HL-60 (cell line): ENCODE measurements around the gene PPP3CA.

Experiments
- DNase-seq, 2 experiments: peaks; one replicate each; pipeline ENCODE4 v3.0.0-alpha.2; 2010 to 2020; ENCODE audit warnings: low read depth in 1 of 2, low spot score in 1 of 2
- H3K27ac ChIP-seq: fragments of 250-450 bp; sonication (Bioruptor Pico); replicated peaks from 2 replicates; pipeline ENCODE4 v1.5.1; 2020; ENCODE audit warnings: mild to moderate bottlenecking, moderate library complexity
- H3K27me3 ChIP-seq: fragments of 250-450 bp; sonication (Bioruptor Pico); 2 replicates; pipeline ENCODE4 v1.5.1; 2021; ENCODE audit warnings: mild to moderate bottlenecking, moderate library complexity; ENCODE audit not compliant: insufficient read depth, poor library complexity, severe bottlenecking
- H3K4me3 ChIP-seq: replicated peaks from 2 replicates; pipeline ENCODE4 v1.5.1; 2011; ENCODE audit warnings: mild to moderate bottlenecking, control low read depth, low read length; ENCODE audit not compliant: insufficient read depth
- CTCF ChIP-seq: IDR thresholded peaks from one replicate; pipeline ENCODE4 v1.5.1; 2011; ENCODE audit warnings: low read length, control low read depth, inconsistent platforms; ENCODE audit not compliant: insufficient read depth
- GABPA ChIP-seq: IDR thresholded peaks from 2 replicates; pipeline ENCODE4 v1.6.1; 2012; ENCODE audit warnings: low read depth
- POLR2AphosphoS5 ChIP-seq: IDR thresholded peaks from 2 replicates; pipeline ENCODE4 v1.6.1; 2012; ENCODE audit warnings: low read depth
- REST ChIP-seq: IDR thresholded peaks from 2 replicates; pipeline ENCODE4 v1.6.1; 2012; ENCODE audit warnings: low read depth; ENCODE audit not compliant: insufficient replicate concordance
- SPI1 ChIP-seq: IDR thresholded peaks from 2 replicates; pipeline ENCODE4 v1.6.1; 2012; ENCODE audit warnings: low read depth, mild to moderate bottlenecking, borderline replicate concordance

PPP3CA gene

GRCh38 chr4:101050088-101050836 lies 297.1 kb downstream of the PPP3CA start:
- no peak for DNase-seq
- H3K4me3 ChIP-seq = no peak overlapping the region
- no peak overlapping the region for H3K27ac ChIP-seq
- no peak for TF ChIP-seq REST
- no peak for TF ChIP-seq CTCF
- no peak for TF ChIP-seq SPI1
- TF ChIP-seq POLR2AphosphoS5 = no peak
- no peak for TF ChIP-seq GABPA
- no peaks in the 10 kb centered on the region for H3K27me3 ChIP-seq

- no peak overlapping the region for H3K4me3 ChIP-seq
- no peak for TF ChIP-seq REST
- no peak for TF ChIP-seq POLR2AphosphoS5
- TF ChIP-seq SPI1 = no peak
- TF ChIP-seq CTCF = no peak
- no peak for TF ChIP-seq GABPA
Measured at GRCh38 chr4:101049549-101050001, 297.8 kb downstream of the PPP3CA start.

GRCh38 chr4:101044766-101045165 lies 302.6 kb downstream of the PPP3CA start:
- Histone ChIP-seq H3K4me3 (no peak overlapping the region), H3K27me3 (no peaks in the 10 kb centered on the region), H3K27ac (no peak overlapping the region)
- TF ChIP-seq CTCF = no peak
- DNase-seq = no peak

More at GRCh38 chr4:101049549-101050001, 297.8 kb downstream of the PPP3CA start:
- H3K27ac ChIP-seq = no peak overlapping the region
- no peak for DNase-seq
- H3K27me3 ChIP-seq = no peaks in the 10 kb centered on the region

GRCh38 chr4:101042847-101043246 lies 304.5 kb downstream of the PPP3CA start:
- no peaks in the 10 kb centered on the region for H3K27me3 ChIP-seq
- TF ChIP-seq GABPA (no peak), POLR2AphosphoS5 (no peak), REST (no peak)
- H3K27ac ChIP-seq = no peak overlapping the region
- H3K4me3 ChIP-seq = no peak overlapping the region
- no peak for DNase-seq
